GM19099 (cell line): ENCODE results near the gene SEMA3G.

ENCODE experiments used
- POLR2A ChIP-seq: IDR thresholded peaks from 3 replicates; pipeline ENCODE4 v1.6.1; 2011; ENCODE audit warnings: low read depth; ENCODE audit not compliant: insufficient read length; ENCODE audit errors: extremely low read depth

The SEMA3G gene

GRCh38 chr3:52404391-52404790 is 40.5 kb downstream of the SEMA3G start:
- no peak for TF ChIP-seq POLR2A

- TF ChIP-seq POLR2A, result no peak
These were observed 40.9 kb downstream of the SEMA3G start for GRCh38 chr3:52403955-52404354.

GRCh38 chr3:52403271-52403841 is 41.5 kb downstream of the SEMA3G start:
- TF ChIP-seq POLR2A, result no peak

GRCh38 chr3:52402706-52403270 is 42.1 kb downstream of the SEMA3G start:
- no peak for TF ChIP-seq POLR2A

DNA sequence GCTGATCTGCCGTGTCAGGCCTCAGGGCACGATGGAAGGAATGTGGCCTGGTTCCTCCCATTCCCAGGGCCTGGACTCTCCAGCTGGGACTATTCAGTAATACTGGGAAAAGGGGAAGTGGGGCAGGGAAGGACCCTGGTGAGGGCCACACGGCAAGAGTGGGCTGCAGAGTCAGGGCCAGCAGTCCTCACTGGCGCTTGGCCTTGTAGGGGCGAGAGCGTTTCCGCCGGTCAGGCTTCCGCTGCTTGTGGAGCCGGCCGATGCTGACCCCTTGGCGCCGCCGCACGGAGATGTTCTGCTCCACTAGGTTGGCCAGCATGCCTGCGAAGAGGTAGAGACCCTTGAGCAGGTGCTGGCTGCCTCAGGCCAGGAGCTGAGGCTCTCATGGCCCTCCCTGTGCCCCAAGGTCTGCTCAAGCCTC is 42.8 kb downstream of the SEMA3G start:
- no peak for TF ChIP-seq POLR2A

- no peak for TF ChIP-seq POLR2A
These were observed 43.4 kb downstream of the SEMA3G start for GRCh38 chr3:52401551-52401950.

DNA sequence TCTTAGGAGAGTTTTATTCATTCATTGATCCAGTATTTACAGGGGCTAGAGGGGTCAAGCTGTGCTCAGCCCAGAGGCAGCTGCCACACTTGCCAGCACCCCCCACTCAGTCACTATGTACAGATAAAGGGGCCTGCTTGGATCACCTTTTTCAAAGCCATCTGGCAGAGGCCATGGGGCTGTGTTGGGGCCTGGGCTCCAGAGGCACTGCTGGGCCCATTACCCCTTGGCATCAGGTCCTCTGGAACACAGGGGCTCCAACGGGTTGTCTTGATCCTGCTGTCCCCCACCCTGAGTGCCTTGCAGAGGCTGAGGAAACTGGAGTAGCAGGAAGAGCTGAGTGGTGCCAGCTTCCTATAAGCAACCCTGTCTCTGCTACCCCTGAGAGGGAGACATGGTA is 43.9 kb downstream of the SEMA3G start:
- no peak for TF ChIP-seq POLR2A

DNA sequence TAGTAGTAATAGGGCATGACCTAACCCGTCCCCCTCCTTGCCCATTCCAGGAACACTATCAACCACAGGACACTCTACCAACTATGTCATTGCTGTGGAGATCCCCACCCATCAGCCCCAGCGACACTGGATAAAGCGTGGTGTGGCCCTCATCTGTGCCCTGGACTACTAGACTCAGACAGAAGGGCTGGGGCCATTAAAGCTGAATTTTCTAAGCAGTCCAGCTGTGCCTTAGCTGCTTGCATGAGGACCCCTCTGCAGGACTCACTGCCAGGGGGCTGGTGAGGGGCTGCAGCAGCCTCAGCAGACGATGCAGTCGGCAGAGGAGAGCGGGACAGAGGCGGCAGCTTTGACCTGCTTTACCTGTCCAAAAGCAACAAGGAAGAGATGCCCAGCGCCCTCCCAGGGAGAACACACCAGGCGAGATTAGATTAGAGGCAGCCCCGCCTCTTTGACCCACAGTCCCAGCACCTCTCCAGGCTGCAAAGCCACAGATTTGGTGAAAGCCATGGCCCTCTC is 44.6 kb downstream of the SEMA3G start:
- no peak for TF ChIP-seq POLR2A

DNA sequence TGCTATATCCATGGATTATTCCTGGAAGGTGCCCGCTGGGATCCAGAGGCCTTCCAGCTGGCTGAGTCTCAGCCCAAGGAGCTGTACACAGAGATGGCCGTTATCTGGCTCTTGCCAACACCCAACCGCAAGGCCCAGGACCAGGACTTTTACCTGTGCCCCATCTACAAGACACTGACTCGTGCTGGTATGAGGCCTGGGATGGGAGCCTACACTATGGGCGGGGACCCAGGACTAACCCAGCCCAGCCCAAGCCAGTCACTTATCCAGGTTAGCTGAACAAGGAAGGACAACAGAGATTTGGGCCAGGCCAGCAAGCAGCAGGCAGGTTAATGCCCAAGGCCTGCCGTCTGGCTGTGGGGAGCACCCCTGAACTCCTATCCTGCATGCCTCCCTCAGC is 45.3 kb downstream of the SEMA3G start:
- no peak for TF ChIP-seq POLR2A

DNA sequence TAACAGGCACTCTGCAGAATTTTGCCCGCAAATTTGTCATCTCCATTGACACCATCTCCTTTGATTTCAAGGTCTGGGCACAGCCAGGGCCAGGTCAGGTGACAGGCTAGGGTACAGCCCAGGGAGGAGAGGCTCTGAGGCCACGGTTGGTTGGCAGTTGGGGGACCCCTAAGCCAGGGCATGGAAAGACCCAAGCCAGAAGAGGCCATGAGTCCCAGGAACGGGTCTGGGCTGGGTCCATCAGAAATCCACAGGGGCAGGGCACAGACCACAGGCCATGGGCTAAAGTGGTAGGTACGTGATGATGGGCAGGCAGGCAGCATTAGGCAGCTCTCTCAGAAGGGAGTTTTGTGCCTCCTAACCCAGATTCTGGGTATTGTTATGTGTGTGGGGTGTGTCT is 45.8 kb downstream of the SEMA3G start:
- no peak for TF ChIP-seq POLR2A

DNA sequence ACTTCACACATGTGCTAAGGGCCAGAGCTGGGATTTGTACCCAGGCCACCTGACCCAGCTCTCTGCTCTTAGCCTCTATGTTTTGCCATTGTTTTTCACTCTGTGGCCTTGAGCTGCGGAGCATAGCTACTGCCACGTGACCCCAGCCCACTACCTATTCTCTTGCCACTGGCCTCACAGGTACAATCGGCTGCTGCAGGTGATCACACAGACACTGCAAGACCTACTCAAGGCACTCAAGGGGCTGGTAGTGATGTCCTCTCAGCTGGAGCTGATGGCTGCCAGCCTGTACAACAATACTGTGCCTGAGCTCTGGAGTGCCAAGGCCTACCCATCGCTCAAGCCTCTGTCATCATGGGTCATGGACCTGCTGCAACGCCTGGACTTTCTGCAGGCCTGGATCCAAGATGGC is 46.2 kb downstream of the SEMA3G start:
- TF ChIP-seq POLR2A, result peak; percentile 26

- no peak for TF ChIP-seq POLR2A
These were observed 47.1 kb downstream of the SEMA3G start for GRCh38 chr3:52397676-52398399.

- TF ChIP-seq POLR2A, result no peak
These were observed 47.9 kb downstream of the SEMA3G start for GRCh38 chr3:52396907-52397591.

GRCh38 chr3:52396011-52396906 is 48.6 kb downstream of the SEMA3G start:
- TF ChIP-seq POLR2A, result no peak

- no peak for TF ChIP-seq POLR2A
These were observed 49.4 kb downstream of the SEMA3G start for GRCh38 chr3:52395503-52395865.
